HEK293 (cell line): ENCODE measurements around the gene NCLN.

ENCODE experiments used
- CTCF ChIA-PET: fragments of 350-600 bp; formaldehyde crosslinking; extraction: SDS; loops from one replicate; lab custom pipeline; 2021; ENCODE audit warnings: antibody characterized with exemption; lab: Yijun Ruan, JAX
- POLR2A ChIA-PET: fragments of 300-600 bp; formaldehyde crosslinking; extraction: SDS; loops from one replicate; lab custom pipeline; 2020; ENCODE audit warnings: antibody characterized with exemption, inconsistent platforms; lab: Yijun Ruan, JAX
- H3K27ac ChIP-seq: fragments of 200-500 bp; sonication (Bioruptor generic); 2 replicates; pipeline ENCODE4 v1.5.1; 2014; ENCODE audit warnings: low read depth, low read length, control low read depth, inconsistent platforms; ENCODE audit errors: extremely low read depth
- H3K36me3 ChIP-seq, 2 experiments: fragments of 200-500 bp in 1 of 2; sonication (Bioruptor generic) in 1 of 2; 1 replicate in 1 of 2; 2 replicates in 1 of 2; pipeline ENCODE4 v1.5.1; 2014 to 2017; ENCODE audit warnings: inconsistent platforms in 2 of 2, low read length in 2 of 2; ENCODE audit not compliant: control insufficient read depth in 2 of 2, insufficient read depth in 1 of 2
- H3K4me1 ChIP-seq: fragments of 200-500 bp; sonication (Bioruptor generic); 2 replicates; pipeline ENCODE4 v1.5.1; 2014; ENCODE audit warnings: mild to moderate bottlenecking, low read length, inconsistent platforms; ENCODE audit not compliant: control insufficient read depth, insufficient read depth
- H3K4me3 ChIP-seq: 2 replicates; pipeline ENCODE4 v1.5.1; 2011; ENCODE audit warnings: low read depth, mild to moderate bottlenecking, control low read depth, low read length, moderate library complexity
- H3K9me3 ChIP-seq: fragments of 200-500 bp; sonication (Bioruptor generic); 2 replicates; pipeline ENCODE4 v1.5.1; 2014; ENCODE audit warnings: low read depth, low read length, inconsistent platforms; ENCODE audit not compliant: control insufficient read depth, insufficient read depth
- CTCF ChIP-seq: fragments of 450-650 bp; formaldehyde crosslinking; IDR thresholded peaks from 2 replicates; pipeline ENCODE4 v1.5.1; 2016; ENCODE audit warnings: missing biosample characterization, missing genetic modification characterization
- GLI2 ChIP-seq: fragments of 450-650 bp; formaldehyde crosslinking; IDR thresholded peaks from 2 replicates; pipeline ENCODE4; 2017; ENCODE audit warnings: missing biosample characterization, missing genetic modification characterization, low read depth, borderline replicate concordance
- HOXC10 ChIP-seq: sonication (generic); formaldehyde crosslinking; IDR thresholded peaks from 2 replicates; pipeline ENCODE4 v1.8.1; 2023; ENCODE audit warnings: mild to moderate bottlenecking, missing genetic modification reagents
- KLF7 ChIP-seq: fragments of 450-650 bp; formaldehyde crosslinking; IDR thresholded peaks from 2 replicates; pipeline ENCODE4 v1.5.1; 2016; ENCODE audit warnings: missing biosample characterization, missing genetic modification characterization, borderline replicate concordance
- PRDM1 ChIP-seq: fragments of 450-650 bp; formaldehyde crosslinking; IDR thresholded peaks from 2 replicates; pipeline ENCODE4; 2016; ENCODE audit warnings: missing biosample characterization, missing genetic modification characterization
- ZNF10 ChIP-seq: fragments of 450-650 bp; formaldehyde crosslinking; IDR thresholded peaks from 2 replicates; pipeline ENCODE4 v1.5.1; 2017; ENCODE audit warnings: missing biosample characterization, missing genetic modification characterization
- ZNF121 ChIP-seq: fragments of 450-650 bp; formaldehyde crosslinking; IDR thresholded peaks from 2 replicates; pipeline ENCODE4 v1.5.1; 2016; ENCODE audit warnings: missing biosample characterization, missing genetic modification characterization
- ZNF140 ChIP-seq: fragments of 450-650 bp; formaldehyde crosslinking; IDR thresholded peaks from 2 replicates; pipeline ENCODE4 v1.5.1; 2016; ENCODE audit warnings: missing biosample characterization, missing genetic modification characterization
- ZNF146 ChIP-seq: fragments of 450-650 bp; formaldehyde crosslinking; IDR thresholded peaks from 2 replicates; pipeline ENCODE4 v1.5.1; 2016; ENCODE audit warnings: missing biosample characterization, missing genetic modification characterization
- ZNF280D ChIP-seq: fragments of 450-650 bp; formaldehyde crosslinking; IDR thresholded peaks from 2 replicates; pipeline ENCODE4 v1.5.1; 2016; ENCODE audit warnings: missing biosample characterization, missing genetic modification characterization
- ZNF354C ChIP-seq: fragments of 450-650 bp; formaldehyde crosslinking; IDR thresholded peaks from 2 replicates; pipeline ENCODE4 v1.5.1; 2016; ENCODE audit warnings: missing biosample characterization, missing genetic modification characterization, low read depth, borderline replicate concordance
- ZNF398 ChIP-seq: fragments of 450-650 bp; formaldehyde crosslinking; IDR thresholded peaks from 2 replicates; pipeline ENCODE4 v1.5.1; 2017; ENCODE audit warnings: missing biosample characterization, missing genetic modification characterization
- ZNF404 ChIP-seq: fragments of 450-650 bp; formaldehyde crosslinking; IDR thresholded peaks from 2 replicates; pipeline ENCODE4 v1.5.1; 2017; ENCODE audit warnings: missing biosample characterization, missing genetic modification characterization
- ZNF549 ChIP-seq: fragments of 450-650 bp; IDR thresholded peaks from 2 replicates; pipeline ENCODE4 v1.5.1; 2018; ENCODE audit warnings: missing biosample characterization, missing genetic modification characterization, mild to moderate bottlenecking, inconsistent platforms, moderate library complexity
- ZNF580 ChIP-seq: fragments of 450-650 bp; formaldehyde crosslinking; IDR thresholded peaks from 2 replicates; pipeline ENCODE4 v1.5.1; 2016; ENCODE audit warnings: missing biosample characterization, missing genetic modification characterization
- ZNF623 ChIP-seq: fragments of 450-650 bp; formaldehyde crosslinking; IDR thresholded peaks from 2 replicates; pipeline ENCODE4 v1.5.1; 2016; ENCODE audit warnings: missing biosample characterization, missing genetic modification characterization
- ZNF658 ChIP-seq: fragments of 450-650 bp; formaldehyde crosslinking; IDR thresholded peaks from 2 replicates; pipeline ENCODE4; 2016; ENCODE audit warnings: missing biosample characterization, missing genetic modification characterization
- ZNF792 ChIP-seq: fragments of 450-650 bp; formaldehyde crosslinking; IDR thresholded peaks from 2 replicates; pipeline ENCODE4 v1.5.1; 2016; ENCODE audit warnings: missing biosample characterization, missing genetic modification characterization
- ZNF830 ChIP-seq: fragments of 450-650 bp; IDR thresholded peaks from 2 replicates; pipeline ENCODE4 v1.5.0; 2018; ENCODE audit warnings: missing biosample characterization, missing genetic modification characterization, low read depth, mild to moderate bottlenecking, moderate library complexity
- ZSCAN4 ChIP-seq: fragments of 450-650 bp; formaldehyde crosslinking; IDR thresholded peaks from 2 replicates; pipeline ENCODE4 v1.5.1; 2017; ENCODE audit warnings: missing biosample characterization, missing genetic modification characterization

The NCLN gene

GRCh38 chr19:3213159-3213558 lies 27.4 kb downstream of the NCLN start:
- Histone ChIP-seq H3K4me1 (no peaks in the 10 kb centered on the region), H3K4me3 (no peak overlapping the region), H3K36me3 (peaks cover 0 to 18% of the 10 kb centered on the region in 2 experiments; a peak in 2 of 3 replicates), H3K27ac (no peak overlapping the region), H3K9me3 (no peaks in the 10 kb centered on the region)
- ChIA-PET CTCF (interaction anchor here (0.6 kb wide), 1 partner anchor 829 kb away, joined by 4 read pairs; no protein-coding TSS in a partner anchor), POLR2A (no interaction called here)
- peak; percentile 49; the same call in 1 of the 2 replicates for TF ChIP-seq PRDM1 (tag by site-specific recombination)
- peak; percentile 100 for TF ChIP-seq ZNF623
- no peak for TF ChIP-seq ZNF140 (tag by site-specific recombination)
- peak; percentile 69 for TF ChIP-seq ZNF398 (tag by site-specific recombination)
- 0 out of 2 replicates have a peak, but pooled peaks have one; percentile 43 for TF ChIP-seq ZNF280D

- H3K4me1 ChIP-seq = no peaks in the 10 kb centered on the region
- POLR2A ChIA-PET = no interaction called here
- TF ChIP-seq ZNF121 (tag by site-specific recombination) = peak; percentile 93
- TF ChIP-seq ZNF280D = 0 out of 2 replicates have a peak, but pooled peaks have one; percentile 37
- TF ChIP-seq ZNF580 (tag by site-specific recombination) = 0 out of 2 replicates have a peak, but pooled peaks have one; percentile 35
- TF ChIP-seq ZNF354C (tag by site-specific recombination) = 0 out of 2 replicates have a peak, but pooled peaks have one; percentile 48
- peak; percentile 100 for TF ChIP-seq ZNF146 (tag by site-specific recombination)
- TF ChIP-seq ZSCAN4 (tag by site-specific recombination) = no peak
- peaks cover 0 to 3% of the 10 kb centered on the region in 2 experiments; a peak in 2 of 3 replicates for H3K36me3 ChIP-seq
- H3K4me3 ChIP-seq = no peak overlapping the region
- CTCF ChIA-PET = interaction anchor here (0.6 kb wide), 1 partner anchor 273 kb away, joined by 3 read pairs; no protein-coding TSS in a partner anchor
- H3K9me3 ChIP-seq = no peaks in the 10 kb centered on the region
- no peak overlapping the region for H3K27ac ChIP-seq
Observed at GRCh38 chr19:3216874-3217273, 31.1 kb downstream of the NCLN start.

GRCh38 chr19:3220576-3220975 lies 34.8 kb downstream of the NCLN start:
- Histone ChIP-seq H3K27ac (no peak overlapping the region), H3K9me3 (no peaks in the 10 kb centered on the region), H3K4me3 (no peak overlapping the region), H3K36me3 (peaks cover 0 to 3% of the 10 kb centered on the region in 2 experiments; a peak in 2 of 3 replicates), H3K4me1 (no peaks in the 10 kb centered on the region)
- ChIA-PET POLR2A (no interaction called here), CTCF (no interaction called here)
- no peak for TF ChIP-seq ZNF792 (tag by site-specific recombination)
- no peak for TF ChIP-seq ZNF404 (tag by site-specific recombination)
- no peak for TF ChIP-seq ZNF10 (tag by site-specific recombination)
- no peak for TF ChIP-seq ZNF658
- TF ChIP-seq HOXC10 = no peak
- TF ChIP-seq GLI2 (tag by site-specific recombination) = no peak
- TF ChIP-seq ZNF549 (tag by site-specific recombination) = no peak
- no peak for TF ChIP-seq CTCF (tag by site-specific recombination)
- no peak for TF ChIP-seq KLF7
- no peak for TF ChIP-seq ZNF830 (tag by site-specific recombination)
